Dermis microvascular lymphatic vessel endothelial cell (primary cell): ENCODE data around the gene SLC35A3. TPM values are rescaled to one million over a fixed set of nuclear protein-coding genes. Genes with fewer than 3 reads are reported as not detected.
A peak's percentile ranks its signal among the peaks of the same experiment; 100 is the strongest.
"Not testable (repeated sequence)": the region's sequence is repeated elsewhere in the genome, so short reads cannot be mapped to it uniquely, and the experiment has no call there.

ENCODE experiments used
- DNase-seq, 2 donors: peaks; one replicate each; pipeline versions ENCODE4 v3.0.0 to v3.0.0-alpha.2; 2010; ENCODE audit warnings: low read depth in 2 of 2
- total RNA-seq: library from RNA; depleted of rRNA; stranded (reverse); fragments of >200 nt; gene quantifications from 2 replicates; pipeline ENCODE4 v1.2.1, GENCODE V29; 2014

The SLC35A3 gene
- 16.8 and 17.5 TPM in 2 replicates for total RNA-seq

GRCh38 chr1:99969729-99970621, at the start of gene SLC35A3:
SLC35A3 (plus strand) TSS chr1:99969996; CDS start chr1:99993555, 23,559 bp downstream.
- peak; percentile 39 to 73 for DNase-seq

DNA sequence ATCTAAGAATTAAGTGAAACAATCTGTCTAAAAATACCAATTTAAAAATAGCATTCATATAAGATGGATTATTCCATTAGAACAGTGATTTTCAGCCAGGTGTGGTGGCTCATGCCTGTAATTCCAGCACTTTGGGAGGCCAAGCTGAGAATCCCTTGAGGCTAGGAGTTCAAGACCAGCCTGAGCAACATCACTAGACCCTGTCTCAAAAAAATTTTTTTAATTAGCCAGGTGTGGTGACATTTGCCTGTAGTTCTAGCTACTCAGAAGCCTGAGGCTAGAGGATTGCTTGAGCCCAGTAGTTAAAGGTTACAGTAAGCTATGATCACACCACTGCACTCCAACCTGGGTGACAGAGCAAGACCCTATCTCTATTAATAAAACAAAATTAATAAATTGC, 35.0 kb upstream of the SLC35A3 start:
- no peak for DNase-seq

DNA sequence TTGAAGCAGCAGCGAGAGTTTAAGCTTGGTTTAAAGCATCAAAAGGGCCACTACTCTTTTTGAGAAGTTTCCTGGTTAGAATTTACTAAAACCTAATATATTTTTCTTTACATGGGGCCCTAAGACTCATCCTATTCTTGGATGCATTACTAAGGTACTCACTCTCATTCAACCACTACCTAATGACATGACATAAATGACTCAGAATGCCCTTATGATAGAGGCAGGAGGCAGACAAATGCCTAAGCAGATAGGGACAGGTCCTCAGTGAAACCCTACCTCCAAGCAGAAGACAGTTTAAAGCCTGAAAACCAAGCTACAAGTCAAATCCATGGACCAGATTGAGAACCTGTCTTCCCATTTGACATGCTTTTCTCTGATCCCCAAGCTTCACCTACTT, 34.3 kb upstream of the SLC35A3 start:
- no peak for DNase-seq

DNA sequence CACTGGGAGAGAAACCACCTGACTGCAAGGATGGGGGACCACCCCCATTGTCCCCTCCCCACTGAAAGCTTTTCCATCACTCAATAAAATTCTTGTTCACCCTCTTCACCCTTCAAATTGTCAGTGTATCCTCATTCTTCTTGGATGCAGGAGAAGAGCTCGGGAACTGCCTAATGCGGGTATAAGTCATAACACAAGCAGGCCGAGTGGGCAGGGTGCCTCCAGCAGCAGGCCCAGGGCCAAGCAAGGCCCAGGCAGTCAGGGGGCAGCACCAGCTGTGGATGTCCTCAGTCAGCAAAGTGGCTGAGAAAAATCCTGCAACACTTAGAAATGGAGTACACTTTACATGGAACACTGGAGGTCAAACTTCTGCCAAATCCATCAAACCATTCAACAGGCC, 33.7 kb upstream of the SLC35A3 start:
- DNase-seq: no peak

DNA sequence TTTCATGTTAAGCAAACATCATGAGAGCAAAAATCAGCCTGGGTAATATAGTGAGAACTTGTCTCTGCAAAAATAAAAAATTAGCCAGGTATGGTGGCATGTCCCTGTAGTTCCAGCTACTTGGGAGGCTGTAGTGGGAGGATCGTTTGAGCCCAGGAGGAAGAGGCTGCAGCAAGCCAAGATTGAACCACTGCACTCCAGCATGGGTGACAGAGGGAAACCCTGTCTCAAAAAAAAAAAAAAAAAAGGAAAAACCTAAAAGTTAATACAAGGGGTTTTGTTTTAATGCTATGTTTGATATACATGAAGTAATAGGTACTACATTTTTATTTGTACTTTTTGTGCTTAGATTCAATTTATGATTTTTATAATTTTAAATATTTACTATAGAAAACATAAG, 27.1 kb upstream of the SLC35A3 start:
- no peak for DNase-seq

GRCh38 chr1:99943223-99943794, 26.5 kb upstream of the SLC35A3 start:
- no peak for DNase-seq

DNA sequence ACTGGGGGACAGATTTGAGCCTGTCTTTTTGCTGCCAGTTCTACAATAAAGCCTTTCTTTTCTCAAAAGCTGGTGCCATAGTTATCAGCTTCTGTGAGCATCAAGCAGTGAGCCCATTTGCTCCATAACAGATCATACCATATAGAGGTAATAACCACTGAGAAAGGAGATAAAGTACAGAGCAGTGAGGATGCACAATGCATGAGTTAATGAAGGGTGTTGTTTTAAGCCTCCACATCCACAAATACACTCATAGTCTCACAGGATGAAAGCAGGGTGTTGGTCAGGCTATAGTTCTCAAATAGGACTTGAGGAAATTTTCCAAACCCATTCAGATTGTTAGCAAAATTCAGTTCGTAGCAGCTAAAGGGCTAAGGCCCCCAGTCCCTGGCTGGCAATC, 25.6 kb upstream of the SLC35A3 start:
- DNase-seq: no peak

DNA sequence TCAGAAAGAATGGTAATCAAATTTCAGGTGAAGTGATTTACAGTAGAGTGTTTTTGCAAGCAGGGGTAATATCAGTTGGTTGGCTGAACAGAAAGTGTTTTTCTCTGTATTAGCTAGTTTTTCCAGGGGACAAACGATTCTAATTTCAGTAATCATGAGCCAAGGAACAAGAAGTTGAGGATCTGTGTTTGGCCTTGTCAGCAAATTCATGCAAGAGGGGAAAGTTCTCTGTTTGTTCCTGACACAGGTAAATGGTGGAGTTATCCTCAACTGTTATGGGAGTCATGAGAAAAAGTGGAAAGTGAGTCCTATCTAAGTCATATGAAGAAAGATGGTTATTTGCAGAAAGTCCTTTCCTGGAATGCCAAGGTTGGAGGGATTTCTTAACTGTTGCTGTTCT, 24.6 kb upstream of the SLC35A3 start:
- DNase-seq: no peak

DNA sequence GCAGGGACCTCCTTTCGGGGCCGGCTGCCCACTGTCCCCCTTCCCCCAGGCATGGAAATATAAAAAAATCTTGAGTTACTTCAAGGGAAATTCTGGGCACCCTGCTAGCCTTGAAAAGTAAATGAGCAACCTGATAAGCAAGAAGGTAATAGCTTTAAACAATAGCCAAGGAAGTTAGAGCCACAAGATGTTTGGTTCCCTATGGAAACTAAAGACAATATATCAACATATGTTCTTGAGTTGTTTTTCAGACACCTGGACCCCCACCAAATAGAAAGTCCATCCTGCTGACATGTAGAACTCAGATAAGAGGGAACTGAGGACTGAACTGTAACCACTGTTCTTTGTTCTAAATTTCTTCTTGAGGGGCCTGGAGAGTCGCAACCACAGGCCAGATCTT, 19.3 kb upstream of the SLC35A3 start:
- peak in 1 of 2 donors; percentile 43 for DNase-seq

DNA sequence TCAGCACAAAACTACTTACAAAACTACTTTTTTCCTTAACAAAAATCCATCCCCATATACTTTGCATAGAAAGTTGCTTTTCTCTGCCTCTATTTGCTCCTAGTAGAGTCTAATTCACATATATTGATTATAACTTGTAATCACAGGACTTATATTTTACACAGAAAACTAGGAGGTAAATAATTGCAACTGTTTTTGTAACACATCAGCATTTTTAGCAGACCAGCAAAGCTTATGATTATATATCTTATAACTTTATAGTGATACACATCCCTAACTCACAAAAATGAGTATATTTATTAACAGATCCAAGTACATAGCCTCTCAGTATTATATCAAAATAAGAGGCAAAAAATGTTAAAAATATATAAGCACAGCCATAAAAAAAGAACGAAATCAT, 17.3 kb upstream of the SLC35A3 start:
- no peak for DNase-seq

DNA sequence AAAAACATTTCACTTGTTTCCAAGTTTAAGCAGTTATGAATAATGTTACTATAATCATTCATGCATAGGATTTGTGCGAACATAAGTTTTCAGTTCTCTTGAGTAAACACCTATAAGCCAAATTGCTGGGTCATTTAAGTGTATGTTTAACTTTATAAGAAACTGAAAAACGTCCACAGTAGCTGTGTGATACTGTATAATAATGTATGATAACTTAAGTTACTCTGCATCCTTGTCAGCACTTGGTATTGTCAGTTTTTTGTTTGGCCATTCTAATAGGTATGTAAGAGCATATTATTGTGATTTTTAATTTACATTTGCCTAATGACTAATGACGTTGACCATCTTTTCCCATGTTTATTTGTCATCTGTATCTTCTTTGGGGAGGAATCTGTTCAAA, 14.4 kb upstream of the SLC35A3 start:
- no peak for DNase-seq

DNA sequence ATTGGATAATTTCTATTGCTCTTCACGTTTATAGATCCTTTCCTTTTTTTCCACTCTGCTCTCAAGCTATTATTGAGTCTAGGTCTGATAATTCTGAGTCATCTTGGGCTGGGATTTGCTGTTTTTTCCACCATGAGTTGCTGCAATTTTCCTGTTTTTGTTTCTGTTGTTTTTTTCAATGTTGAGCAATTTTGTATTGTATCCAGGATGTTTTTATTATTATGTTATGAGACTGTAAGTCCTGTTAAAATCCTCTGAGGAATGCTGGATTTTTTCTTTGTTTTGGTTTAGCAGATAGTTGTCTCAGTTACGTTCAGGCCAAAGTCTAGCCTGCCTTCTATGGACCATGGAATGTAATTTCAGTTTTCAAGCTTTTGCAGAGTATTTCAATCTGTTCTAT, 13.0 kb upstream of the SLC35A3 start:
- DNase-seq: peak; percentile 11 to 81

GRCh38 chr1:99957818-99958217, 12.0 kb upstream of the SLC35A3 start:
- DNase-seq: no peak

DNA sequence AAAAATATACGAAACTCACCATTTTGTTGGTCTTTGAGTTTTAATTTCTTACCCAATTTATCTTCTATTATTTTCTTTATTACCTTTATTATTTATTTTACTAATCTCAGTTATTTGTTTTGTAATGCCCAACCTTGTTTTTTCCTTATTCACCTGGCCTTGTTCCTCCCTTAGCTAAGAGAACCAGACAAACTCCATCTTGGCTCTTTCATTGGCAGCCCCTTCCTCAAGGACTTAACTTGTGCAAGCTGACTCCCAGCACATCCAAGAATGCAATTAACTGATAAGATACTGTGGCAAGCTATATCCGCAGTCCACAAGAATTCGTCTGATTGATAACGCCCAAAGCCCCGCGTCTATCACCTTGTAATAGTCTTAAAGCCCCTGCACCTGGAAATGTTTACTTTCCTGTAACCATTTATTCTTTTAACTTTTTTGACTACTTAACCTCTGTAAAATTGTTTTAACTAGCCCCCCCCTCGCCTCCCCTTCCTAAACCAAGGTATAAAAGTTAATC, 10.5 kb upstream of the SLC35A3 start:
- not testable (repeated sequence) for DNase-seq

- DNase-seq: not testable (repeated sequence)
Observed at GRCh38 chr1:99960260-99960659, 9.5 kb upstream of the SLC35A3 start.

- DNase-seq: peak in 1 of 2 donors; percentile 62
Observed at GRCh38 chr1:99963041-99963795, 6.6 kb upstream of the SLC35A3 start.

DNA sequence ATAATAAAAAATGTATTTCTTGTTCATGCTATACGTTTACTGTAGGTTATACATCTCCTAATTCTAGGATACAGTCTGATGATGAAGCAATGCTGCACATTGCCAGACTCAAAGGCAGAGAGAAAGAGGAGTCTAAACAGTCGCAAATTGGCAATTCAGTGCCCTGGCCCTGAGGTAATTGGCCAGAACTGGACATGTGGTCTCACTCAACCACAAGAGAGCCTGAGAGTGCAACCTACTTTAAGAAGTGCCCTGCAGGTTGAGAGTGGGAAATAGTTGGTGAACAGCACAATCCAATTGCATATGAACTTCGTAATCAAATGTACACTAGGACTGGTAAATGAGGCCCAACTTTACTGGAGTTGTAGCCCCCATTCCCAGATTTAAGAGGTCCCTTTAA, 5.0 kb upstream of the SLC35A3 start:
- no peak for DNase-seq

- no peak for DNase-seq
Observed at GRCh38 chr1:99965646-99966375, 4.0 kb upstream of the SLC35A3 start.

DNA sequence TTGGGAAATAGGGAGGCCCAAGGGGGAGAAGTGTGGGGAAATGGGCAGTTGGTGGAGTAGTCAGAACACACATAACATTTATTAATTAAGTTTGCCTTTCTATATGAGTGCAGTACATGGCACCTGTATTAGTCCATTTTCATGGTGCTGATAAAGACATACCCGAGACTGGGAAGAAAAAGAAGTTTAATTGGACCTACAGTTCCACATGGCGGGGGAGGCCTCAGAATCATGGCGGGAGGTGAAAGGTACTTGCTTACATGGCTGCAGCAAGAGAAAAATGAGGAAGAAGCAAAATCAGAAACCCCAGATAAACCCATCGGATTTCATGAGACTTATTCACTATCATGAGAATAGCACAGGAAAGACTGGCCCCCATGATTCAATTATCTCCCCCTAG, 1.6 kb upstream of the SLC35A3 start:
- no peak for DNase-seq

GRCh38 chr1:99969260-99969728, 502 bp upstream of the SLC35A3 start:
- DNase-seq: peak in 1 of 2 donors; percentile 6

DNA sequence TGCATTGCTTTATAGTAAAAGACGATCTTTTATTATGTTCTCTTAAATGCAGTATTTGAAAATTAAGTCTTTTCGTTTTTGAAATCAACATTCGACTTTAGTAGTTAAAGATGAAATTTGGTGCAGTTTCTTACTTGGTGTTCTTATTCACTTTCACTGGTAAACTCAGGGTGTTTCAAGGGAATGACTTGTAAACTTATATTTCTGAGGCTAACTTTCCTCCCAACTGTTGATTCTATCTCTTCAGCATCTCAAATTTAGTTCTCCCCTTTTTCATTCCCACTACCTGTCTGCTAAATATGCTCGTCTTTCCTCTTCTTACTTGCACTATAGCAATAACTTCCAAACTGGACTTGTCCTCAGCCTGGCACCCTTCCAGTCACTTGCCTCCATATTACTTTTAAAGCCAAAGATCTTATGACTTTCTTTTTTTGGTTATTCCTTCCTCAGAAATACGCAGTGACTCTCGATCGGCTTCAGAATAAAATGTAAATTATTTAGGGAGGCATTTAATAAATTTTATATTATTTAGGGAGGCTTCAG, 988 bp downstream of the SLC35A3 start:
- DNase-seq: no peak
